Cardiac septum (tissue), 1 donor: ENCODE measurements around the gene MAF. TPM values are rescaled to one million over a fixed set of nuclear protein-coding genes. Genes with fewer than 3 reads are reported as not detected.

Experiments used
- DNase-seq: peaks from one replicate; pipeline ENCODE4 v3.0.0-alpha.2; 2020; ENCODE audit warnings: low spot score
- intact Hi-C: fragments of 100-400 bp; cut with DNase I; formaldehyde crosslinking; loops from one replicate; pipeline ENCODE4 v1.14.0; 2022
- total RNA-seq: library from RNA; stranded (reverse); fragmentation: NEBNext Ultra II Directional; extraction: Animal tissue kit (Norgen Biotek cat#: 25700); gene quantifications from one replicate; pipeline ENCODE4 v1.2.1, GENCODE V29; 2021
- donor health status: DM: no; HTN: no; CAD: no.

The MAF gene
- total RNA-seq, 1 donor from 2014 or later, result 8.9 TPM

DNA sequence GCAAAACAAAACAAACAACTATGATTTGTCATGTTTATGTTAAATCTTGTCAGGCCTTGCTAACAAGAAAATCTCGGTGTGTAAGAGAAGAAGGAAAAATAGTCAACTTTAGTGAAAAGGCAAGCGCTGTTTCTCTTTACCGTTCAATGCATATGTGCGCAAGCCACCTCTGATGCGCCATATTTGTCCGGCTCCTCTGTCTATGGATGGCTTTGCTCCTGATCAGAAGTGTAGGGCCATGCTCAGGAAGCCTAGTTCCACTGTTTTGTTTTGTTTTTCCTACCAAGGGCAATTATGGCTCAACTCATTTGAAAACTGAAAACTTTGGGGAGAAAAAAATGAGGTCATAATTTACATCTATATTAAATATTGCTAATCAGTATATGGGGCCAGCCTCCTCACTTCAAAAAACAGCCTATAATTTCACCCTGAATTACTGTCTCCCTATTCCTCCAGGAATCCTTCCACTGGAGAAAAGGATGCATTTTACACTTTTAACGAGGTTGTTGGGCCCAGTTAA lies 4.5 kb downstream of the MAF start:
- intact Hi-C loops, result no loop called here
- DNase-seq, result no peak

DNA sequence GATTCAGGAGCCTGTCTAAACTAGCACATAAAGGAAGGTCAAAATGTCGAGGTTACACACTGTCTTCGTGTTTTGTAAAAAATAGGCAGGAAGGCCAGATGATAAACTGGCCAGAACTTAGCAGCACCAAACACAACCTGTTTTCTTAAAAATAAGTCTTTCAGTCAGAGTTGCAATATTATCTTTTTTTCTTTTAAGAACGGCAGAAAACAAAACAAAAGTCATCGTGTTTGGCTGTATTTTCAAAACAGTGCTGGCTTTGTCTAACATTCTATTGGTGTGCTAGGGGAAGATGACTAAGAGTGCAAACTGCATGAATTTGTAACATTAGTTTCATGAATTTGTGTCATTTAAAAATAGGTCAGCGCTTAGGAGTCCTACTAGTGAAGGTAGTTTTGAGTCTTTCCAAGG lies 5.3 kb downstream of the MAF start:
- DNase-seq, result no peak
- intact Hi-C loops, result no loop called here

DNA sequence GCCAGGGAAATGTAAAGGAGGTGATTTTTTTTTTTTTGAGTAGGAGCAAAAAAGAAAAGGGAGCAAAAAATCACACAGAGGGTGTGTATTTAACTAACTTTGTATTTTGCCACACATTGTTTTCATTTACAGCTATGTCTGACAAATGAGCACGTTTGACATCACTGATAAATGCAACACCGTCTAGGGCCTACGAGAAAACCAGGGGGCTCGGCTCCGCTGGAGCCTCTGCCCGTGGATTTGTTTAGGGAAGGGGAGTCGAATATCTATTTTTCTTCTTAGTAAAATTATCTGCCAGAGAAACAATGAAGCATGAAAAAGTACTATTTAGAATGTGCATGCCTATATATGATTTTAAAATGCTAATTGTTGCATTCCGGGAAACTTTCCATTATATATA lies 6.8 kb downstream of the MAF start:
- intact Hi-C loops, result no loop called here

DNA sequence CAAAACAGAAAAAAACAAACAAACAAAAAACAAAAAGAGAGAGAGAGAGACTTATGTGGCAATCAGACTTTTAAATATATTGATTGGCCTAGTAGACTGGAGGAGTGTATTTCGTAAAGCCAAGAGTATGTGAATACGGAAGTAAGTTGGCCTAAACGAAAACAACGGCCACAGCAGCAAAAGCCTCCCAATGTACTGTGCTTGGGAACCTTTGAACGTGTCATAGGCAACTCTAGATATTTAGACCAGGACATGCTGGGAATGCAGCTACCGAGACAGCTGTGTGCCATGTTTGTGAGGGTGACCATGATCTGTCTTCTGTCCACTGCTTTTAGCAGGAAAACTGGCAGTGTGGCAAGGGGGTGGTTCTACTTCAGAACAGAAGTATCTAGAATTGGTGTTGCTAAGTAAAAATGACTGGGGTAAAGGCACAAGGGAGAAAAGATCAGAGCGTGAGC lies 7.4 kb downstream of the MAF start:
- DNase-seq, result no peak
- intact Hi-C loops, result no loop called here

More for the DNA sequence above, 6.8 kb downstream of the MAF start:
- no peak for DNase-seq

DNA sequence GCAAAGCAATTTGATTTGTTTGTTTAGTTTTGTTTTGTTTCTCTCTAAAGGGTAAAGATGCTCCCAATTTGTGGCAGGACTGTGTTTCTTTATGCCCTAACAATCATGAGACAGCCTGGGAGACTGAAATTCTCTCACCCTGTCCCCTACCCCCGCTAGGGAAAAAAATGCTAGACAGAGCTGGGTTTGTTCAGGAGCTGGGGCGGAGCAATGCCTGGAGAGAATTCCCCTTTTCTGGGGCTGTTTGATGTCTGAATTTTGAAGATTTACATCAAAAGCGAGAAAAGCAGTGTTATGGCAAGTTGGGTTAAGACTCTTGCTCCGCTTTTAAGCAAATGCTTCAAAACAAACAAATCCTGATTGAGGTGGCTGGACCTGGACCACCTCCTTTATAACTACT lies 8.4 kb downstream of the MAF start:
- DNase-seq, result no peak
- intact Hi-C loops, result no loop called here

DNA sequence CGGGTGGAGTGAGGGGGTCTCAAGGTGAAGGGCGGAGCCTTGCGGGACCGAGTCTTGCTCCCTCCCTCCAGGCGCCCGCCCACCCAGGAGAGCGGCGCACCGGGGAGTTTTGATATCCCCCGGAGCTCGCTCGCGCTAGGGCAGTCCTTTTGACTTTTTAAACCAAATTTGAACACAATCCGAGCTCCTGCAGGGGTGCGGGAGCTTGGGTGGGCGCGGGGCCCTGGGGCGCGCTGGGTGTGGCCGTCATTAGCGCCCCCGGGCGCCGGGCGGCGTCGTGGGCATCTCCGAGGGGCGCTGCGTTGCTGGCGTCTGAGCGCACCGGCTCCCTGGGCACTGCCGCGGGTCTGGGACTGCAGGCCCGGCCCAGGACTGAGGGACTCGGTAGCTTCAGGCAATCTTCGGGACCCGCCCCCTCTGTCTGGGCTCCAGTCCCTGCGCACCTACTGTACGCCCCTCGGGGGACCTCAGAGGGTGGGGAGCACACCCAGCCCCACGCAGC lies 10.9 kb downstream of the MAF start:
- intact Hi-C loops, result no loop called here
- DNase-seq, result no peak

DNA sequence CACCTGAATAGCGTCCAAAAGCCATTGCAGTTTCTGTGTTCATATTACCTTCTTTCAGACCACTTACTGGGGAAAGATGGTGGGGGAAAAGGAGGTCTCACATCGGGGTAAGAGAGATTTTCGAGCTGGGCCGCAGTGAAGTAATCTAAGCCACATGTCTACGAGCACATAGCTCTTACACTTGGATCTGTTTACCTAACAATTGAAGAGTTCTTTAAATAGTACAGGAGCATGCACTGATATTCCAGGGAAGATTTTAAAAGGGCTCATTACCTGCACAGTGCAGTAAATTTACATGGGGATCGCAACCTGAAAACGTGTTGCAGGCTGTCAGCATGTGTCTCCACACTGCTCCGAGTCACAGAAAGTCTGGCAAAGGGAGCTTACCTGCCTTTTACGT lies 12.6 kb downstream of the MAF start:
- no peak for DNase-seq
- intact Hi-C loops, result no loop called here

DNA sequence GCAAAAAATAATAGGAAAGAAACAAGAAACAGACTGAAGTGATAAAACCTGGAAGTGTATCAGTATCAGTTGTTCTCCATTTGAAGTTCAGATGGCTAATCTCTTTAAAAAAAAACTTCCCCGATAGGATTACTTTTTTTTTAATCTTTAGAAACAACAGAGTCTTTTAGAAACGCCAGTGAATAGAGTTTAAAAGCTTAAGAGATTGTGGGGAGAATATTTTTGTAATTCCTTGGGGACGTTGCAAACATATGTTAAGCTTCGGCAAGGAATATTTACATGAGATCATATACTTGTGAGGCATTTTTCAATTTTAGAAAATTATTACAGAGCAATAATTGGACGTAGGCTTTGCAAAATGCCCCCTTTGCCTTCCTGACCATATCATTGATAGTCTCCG lies 13.2 kb downstream of the MAF start:
- intact Hi-C loops, result no loop called here
- no peak for DNase-seq

DNA sequence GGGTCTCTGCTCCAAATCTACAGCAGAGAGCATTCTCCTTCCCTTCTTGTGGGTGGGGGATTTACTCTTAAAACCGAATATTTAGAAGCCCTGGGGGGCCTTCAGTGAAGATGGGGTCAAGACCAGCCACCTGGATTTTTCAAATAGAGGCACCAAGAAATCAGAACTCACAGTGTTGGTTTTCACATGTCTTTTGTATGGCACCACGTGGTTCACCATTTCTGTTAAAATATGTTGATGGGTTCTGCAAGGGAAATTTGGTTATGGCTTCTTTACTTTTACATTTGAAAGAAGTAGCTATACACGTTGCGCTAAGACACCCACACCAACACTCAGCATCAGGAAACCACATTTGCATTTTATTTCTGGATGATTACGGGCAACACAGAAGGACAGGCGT lies 17.7 kb downstream of the MAF start:
- intact Hi-C loops, result no loop called here
- DNase-seq, result no peak

DNA sequence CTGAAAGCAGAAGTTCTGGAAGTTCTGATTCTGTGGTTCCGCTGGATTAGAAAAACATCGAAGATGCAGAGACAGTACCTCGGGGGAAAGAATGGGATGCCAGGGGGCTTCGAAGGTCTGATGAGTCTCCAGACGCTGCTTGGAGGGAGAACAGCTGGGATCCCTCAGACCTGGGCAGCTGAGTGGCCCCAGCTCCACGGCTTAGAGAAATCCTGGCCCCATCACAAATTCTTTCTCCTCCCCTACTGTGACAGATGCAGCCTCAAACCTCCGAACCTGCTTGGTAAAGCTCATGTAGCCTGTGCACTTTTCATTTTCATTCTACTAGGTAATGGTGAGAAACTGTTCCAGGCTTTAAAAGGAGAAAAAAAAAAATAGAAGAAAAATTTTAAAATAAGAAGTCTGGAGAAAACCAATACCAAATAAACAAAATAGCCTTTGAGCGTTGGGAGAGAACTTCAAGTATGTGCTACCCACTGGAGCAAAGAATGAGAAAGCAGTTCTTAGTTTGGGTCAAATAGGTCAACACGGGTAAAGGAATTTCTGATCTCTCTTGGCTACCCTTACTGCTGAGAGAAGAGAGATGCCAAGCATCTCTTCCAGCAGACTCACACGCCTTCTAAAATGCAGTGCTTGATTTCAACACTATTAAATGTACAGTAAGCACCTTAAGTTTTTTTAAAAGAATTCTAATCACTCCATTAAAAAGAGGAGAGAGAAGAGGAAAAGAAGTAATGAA lies 19.9 kb downstream of the MAF start:
- intact Hi-C loops, result no loop called here
- no peak for DNase-seq

DNA sequence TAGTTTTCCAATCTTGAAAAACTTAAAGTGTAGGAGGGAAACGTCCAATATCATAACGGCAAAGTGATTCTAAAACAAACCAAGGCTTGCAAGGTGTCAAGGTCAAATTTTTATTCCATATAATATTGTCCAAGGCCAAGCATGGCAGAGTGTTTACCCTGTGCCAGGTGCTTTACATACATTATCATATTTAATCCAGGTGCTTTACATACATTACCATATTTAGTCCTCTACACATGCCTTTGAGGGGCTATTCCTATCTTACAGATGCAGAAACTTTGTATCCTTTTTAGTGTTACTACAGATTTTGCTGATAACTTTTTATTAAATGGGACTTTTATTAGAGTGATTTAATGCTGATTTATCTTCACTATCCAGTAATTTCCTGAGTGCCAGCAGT lies 23.9 kb downstream of the MAF start:
- intact Hi-C loops, result no loop called here
- no peak for DNase-seq

DNA sequence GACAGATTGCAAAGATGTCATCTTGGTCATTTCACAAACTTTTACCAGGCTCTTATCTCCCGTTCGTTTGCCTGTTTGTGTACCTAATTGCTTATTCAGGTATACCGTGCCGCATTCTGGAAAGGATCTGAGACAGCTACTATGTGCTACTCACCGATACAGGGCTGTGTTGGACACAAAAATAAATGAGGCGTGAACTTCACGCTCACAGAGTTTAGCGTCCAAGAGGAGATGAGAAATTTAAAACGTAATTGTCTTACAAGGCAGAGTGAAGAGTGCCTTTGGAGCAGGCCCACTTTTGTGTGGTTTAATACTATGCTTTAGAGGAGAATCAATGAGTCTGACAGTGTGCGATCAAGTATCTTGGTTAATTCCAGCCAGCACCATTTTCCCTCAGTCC lies 26.7 kb downstream of the MAF start:
- DNase-seq, result no peak
- intact Hi-C loops, result no loop called here

DNA sequence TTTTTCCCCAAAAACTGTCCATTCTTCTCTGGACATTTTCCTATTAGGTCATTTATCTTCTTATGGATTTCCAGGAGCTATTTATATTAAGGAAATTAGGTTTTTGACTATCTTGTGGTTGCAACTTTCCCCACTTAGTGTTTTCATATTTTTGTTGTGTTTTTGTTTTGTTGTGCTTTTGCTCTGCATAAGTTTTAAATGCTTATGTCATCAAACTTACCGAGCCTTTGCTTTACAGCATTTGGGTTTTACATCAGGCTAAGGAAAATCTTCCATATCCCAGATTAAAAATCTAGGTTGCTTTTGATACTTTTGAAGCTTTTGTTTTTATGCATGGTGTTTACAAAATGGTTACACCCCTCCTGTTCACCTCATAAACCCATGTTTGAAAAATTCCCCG lies 27.5 kb downstream of the MAF start:
- intact Hi-C loops, result no loop called here
- DNase-seq, result no peak

DNA sequence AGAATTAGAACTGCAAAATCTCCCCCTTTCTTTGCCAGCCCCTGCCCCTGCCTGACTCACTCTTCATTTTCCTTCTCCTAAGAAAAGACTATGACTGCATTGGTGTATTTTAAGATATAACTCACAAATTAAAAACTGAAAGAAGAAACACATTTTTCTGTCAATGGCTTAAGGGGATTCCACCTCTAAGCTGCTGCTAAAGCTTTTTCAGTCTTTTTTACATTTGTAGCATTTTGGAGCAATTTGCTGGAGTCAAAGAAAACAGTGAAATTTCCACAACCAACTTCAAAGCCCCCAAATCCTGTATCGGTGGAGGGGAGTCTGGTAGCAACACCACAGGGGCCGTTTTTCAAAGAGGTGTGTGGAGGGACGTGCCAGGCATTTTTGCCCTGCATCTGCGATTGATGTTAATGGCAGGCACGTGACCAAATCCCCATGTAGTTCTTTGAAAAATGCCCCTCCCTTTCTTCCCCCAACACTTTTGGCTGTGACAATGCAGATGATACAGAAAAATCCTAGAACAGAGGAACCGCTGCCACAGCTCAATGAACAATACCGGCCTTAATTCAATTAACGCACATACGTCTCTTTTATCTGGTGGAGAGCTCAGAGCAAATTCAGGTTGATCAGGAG lies 28.5 kb downstream of the MAF start:
- intact Hi-C loops, result no loop called here
- DNase-seq, result no peak

DNA sequence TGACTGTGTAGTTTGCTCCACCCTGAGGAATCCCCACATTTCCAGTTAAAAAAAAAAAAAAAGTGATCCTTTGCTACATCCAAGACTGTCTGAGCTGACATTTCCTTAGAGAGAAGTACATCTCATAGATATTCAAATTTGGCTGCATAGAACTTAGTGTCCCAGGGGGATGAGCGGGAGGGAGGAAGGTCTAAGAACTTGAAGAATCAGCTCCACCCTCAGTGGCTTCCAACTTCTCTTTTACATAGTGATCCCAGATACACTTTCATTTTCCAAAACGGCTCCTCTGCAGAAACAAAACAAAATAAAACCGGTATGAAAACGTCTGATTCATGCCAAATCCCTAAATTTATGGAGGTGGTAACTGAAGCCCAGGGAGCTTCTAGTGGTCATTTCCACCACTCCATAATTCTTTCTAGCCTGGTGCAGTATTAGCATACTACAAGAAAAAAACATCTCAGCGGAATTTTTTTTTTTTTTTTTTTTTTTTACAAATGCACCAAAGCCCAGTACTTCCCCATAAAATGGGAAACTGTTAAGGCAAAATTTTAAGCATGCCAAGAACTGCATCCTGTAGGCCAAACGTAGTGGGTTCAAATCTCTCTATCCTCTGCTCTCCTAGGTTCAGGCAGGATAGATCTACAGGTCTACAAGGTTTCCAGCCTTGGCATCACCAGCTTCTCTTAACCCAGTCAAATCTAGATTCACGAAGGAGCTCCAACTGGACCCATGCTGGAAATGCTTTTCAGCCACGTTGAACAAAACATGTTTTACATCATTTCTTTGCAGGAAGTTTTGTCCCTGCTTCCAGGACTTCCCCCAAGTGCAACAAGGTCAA lies 29.3 kb downstream of the MAF start:
- intact Hi-C loops, result no loop called here
- DNase-seq, result no peak

DNA sequence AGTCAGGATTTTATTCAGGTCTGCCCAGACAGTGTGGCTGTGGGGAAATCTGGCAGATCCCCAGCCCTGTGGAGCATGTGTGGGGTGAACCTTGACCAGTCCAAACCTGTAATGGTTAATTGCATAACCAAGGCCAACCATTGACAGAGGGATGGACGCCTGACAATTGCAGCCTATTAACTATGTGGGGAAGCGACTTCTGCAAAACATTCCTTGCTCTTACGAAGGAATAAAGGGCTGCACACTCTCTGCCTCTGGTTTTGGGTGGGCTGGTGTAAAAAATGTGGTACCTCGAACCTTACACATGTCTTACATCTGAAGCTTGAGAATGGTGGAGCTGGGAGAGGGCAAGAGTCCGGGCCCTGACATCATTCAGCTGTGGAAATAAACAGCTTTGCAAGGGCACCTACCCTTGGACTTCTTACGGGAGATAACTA lies 35.8 kb downstream of the MAF start:
- intact Hi-C loops, result no loop called here
- DNase-seq, result no peak

DNA sequence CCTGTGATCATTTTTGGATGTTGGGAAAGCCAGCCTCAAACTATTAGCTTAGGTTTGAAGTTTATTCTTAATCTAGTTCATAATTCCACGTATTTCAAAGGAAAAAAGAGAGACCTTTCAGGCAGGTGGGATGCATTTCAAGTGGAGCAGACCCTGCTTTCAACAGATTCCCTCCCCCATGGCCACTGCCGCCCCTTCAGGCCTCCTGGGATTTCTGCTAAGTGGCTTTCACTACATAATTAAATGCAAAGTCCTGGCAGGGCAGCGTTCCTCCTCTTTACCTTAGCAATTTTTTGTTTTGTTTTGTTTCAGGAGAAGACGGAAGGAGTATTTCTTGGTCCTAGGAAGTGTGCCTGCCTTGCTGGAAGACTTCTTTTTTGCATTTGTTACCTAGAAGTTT lies 36.6 kb downstream of the MAF start:
- DNase-seq, result no peak
- intact Hi-C loops, result no loop called here

DNA sequence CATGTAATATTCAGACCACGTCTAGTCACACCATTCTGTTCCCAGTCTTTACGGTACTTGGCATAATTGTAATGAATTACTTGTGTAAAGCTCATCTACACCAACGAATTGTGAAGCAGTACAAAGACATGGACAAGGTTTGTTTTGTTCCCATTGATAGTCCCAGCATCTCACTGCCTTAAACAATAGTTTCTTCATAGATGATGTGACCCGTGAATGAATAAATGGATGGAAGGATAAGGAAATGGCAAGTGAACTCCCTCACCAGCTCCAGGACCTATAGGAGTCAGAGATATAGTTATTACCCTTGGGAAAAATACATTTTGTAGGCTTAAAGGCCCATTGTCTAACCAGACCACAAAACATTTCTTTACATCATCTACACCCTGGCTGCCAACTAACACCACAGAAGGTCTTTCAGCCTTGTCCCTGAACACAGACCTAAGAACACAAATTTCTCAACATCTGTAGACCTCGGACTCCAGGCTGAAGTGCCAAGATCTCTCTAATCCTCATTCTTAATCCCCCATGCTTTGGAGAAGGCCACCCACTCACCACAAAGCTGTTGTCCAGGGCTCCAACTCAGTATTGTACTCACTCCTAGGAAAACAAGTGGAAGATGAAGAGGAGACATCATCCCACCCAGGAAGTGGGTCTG lies 38.2 kb downstream of the MAF start:
- DNase-seq, result no peak
- intact Hi-C loops, result no loop called here

DNA sequence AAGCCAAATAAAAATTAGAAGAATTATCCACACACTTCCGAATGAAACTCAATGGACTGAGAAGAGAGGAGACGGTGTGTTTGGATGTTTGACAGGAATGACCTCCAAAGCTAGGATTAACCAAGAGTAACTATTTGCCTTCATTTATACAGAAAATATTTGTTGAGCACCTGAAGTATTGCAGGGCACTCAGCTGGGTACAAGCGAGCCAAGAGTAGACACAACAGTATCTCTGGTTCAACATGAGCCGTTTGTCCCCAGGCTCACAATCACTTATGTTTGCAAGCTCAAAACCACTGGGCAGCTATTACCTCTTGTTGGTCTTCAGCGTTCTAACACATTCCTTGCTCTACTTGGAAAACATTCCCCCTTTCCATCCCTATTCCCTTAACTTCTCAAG lies 38.8 kb downstream of the MAF start:
- intact Hi-C loops, result no loop called here
- no peak for DNase-seq

DNA sequence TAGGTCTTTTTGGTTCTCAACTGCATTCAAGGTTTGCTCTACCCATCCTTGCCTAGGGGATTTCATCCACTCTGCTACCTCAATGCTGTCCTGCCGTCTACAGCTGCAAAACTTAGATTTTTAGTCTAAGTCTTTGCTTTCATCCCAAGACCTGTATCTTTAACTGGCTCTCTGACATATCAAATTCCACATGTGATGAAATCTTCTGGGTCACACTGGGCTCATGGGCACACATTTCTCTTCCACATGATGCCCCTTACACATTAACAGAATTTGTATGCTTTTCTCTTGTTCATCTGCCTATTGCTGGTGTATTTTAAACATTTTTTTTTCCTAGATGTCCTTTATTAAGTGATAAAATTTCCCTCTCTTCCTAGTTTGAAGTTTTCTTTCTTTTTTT lies 39.6 kb downstream of the MAF start:
- DNase-seq, result no peak

More for the DNA sequence above, 39.6 kb downstream of the MAF start:
- intact Hi-C loops, result no loop called here
